ENCODE data around the gene TSTD2. TPM values are rescaled to one million over a fixed set of nuclear protein-coding genes. Genes with fewer than 3 reads are reported as not detected.

Gene TSTD2
- total RNA-seq, 1 experiment from 2014 or later = 16.8 TPM

DNA sequence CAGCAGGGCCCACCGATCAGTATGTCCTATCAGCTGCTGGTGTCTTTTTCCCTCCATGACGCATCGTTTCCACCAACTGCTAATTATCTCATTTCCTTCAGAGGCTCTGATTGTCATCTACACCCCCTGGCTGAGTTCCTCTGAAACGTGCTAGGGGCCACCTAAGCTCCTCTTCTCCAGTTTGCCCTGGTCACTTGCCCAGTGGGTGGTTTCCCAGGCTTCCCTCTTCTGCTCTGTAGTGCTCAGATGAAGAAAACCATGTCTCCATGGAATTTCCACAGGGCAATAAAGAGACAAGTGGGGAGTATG lies 65.3 kb downstream of the TSTD2 start:
- Mint-ChIP-seq H3K27ac (no peak overlapping the region), H3K4me1 (peaks cover 15% of the 10 kb centered on the region), H3K9me3 (no peaks in the 10 kb centered on the region), H3K27me3 (ENCODE audit: low read depth) (no peaks in the 10 kb centered on the region; the same call in 1 of the 2 replicates), H3K36me3 (no peaks in the 10 kb centered on the region), H3K4me3 (no peak overlapping the region)
- TF ChIP-seq, protein P1, sequence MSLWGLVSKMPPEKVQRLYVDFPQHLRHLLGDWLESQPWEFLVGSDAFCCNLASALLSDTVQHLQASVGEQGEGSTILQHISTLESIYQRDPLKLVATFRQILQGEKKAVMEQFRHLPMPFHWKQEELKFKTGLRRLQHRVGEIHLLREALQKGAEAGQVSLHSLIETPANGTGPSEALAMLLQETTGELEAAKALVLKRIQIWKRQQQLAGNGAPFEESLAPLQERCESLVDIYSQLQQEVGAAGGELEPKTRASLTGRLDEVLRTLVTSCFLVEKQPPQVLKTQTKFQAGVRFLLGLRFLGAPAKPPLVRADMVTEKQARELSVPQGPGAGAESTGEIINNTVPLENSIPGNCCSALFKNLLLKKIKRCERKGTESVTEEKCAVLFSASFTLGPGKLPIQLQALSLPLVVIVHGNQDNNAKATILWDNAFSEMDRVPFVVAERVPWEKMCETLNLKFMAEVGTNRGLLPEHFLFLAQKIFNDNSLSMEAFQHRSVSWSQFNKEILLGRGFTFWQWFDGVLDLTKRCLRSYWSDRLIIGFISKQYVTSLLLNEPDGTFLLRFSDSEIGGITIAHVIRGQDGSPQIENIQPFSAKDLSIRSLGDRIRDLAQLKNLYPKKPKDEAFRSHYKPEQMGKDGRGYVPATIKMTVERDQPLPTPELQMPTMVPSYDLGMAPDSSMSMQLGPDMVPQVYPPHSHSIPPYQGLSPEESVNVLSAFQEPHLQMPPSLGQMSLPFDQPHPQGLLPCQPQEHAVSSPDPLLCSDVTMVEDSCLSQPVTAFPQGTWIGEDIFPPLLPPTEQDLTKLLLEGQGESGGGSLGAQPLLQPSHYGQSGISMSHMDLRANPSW (CRISPR knock-in tag; conservative IDR thresholded peaks at IDR 0.05; ENCODE audit: low read depth) = no peak
- TF ChIP-seq TP53 (CRISPR knock-in tag; IDR thresholded peaks at IDR 0.05) (no peak), KAT7 (CRISPR knock-in tag; IDR thresholded peaks at IDR 0.05; ENCODE audit: borderline replicate concordance) (no peak), RORB (CRISPR knock-in tag; IDR thresholded peaks at IDR 0.05) (no peak), ZNF263 (CRISPR knock-in tag; IDR thresholded peaks at IDR 0.05; ENCODE audit: low read depth) (no peak), SP1 (CRISPR knock-in tag; conservative IDR thresholded peaks at IDR 0.05) (no peak), GTF2I (CRISPR knock-in tag; conservative IDR thresholded peaks at IDR 0.05) (no peak), MYBL2 (CRISPR knock-in tag; IDR thresholded peaks at IDR 0.05) (no peak), NR2C2 (CRISPR knock-in tag; IDR thresholded peaks at IDR 0.05) (no peak), TEAD4 (CRISPR knock-in tag; IDR thresholded peaks at IDR 0.05) (no peak), ZNF416 (CRISPR knock-in tag; IDR thresholded peaks at IDR 0.05) (no peak)
- TF ChIP-seq, protein P2, sequence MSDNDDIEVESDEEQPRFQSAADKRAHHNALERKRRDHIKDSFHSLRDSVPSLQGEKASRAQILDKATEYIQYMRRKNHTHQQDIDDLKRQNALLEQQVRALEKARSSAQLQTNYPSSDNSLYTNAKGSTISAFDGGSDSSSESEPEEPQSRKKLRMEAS (CRISPR knock-in tag; IDR thresholded peaks at IDR 0.05) = no peak
- POLR2A ChIA-PET = no interaction called here
- CTCF ChIA-PET = interaction anchor here (1.2 to 3.1 kb wide), 2 partner anchors 31 to 48 kb away, joined by 3 to 12 read pairs; no protein-coding TSS in a partner anchor
- ATAC-seq (no peak), DNase-seq (ENCODE audit: low spot score) (no peak)

DNA sequence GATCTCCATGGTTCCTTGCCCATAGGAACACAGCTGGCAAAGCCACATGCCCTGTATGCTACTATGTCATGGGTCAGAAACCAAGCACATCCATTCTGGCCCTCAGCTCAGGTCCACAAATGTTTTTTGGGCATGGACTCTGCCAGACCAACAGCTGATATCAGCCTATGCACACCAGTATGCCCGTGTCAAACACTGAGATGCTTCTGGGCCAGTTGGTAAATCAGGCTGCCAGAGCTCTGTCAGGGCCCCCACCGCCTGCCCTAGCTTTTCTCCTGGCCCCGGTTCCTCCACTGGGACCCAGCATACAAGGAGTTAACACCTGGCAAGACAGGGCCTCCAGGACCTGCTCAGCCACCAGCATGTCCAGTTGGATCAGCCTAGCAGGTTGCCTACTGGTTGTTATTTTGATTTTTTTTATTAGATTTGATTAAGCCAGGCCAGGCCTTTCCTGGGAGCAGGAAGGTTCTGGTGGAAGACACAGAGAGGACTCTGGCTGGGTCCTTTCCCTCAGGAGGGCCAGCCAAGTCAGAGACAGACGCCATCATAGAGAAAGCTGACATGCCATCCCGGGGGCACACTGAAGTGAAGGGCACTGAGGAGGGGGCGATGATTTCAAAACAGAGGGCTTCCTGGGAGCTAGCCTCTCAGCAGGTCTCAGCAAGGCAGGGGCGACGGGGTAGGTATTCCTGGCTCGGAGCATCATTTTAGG lies 65.8 kb downstream of the TSTD2 start:
- ChIA-PET POLR2A (no interaction called here), CTCF (interaction anchor here (1.2 to 3.1 kb wide), 2 partner anchors 31 to 49 kb away, joined by 3 to 12 read pairs; no protein-coding TSS in a partner anchor)
- TF ChIP-seq, protein P3, sequence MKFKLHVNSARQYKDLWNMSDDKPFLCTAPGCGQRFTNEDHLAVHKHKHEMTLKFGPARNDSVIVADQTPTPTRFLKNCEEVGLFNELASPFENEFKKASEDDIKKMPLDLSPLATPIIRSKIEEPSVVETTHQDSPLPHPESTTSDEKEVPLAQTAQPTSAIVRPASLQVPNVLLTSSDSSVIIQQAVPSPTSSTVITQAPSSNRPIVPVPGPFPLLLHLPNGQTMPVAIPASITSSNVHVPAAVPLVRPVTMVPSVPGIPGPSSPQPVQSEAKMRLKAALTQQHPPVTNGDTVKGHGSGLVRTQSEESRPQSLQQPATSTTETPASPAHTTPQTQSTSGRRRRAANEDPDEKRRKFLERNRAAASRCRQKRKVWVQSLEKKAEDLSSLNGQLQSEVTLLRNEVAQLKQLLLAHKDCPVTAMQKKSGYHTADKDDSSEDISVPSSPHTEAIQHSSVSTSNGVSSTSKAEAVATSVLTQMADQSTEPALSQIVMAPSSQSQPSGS (CRISPR knock-in tag; IDR thresholded peaks at IDR 0.05; ENCODE audit: borderline replicate concordance, low read depth) = no peak
- TF ChIP-seq, protein P4, sequence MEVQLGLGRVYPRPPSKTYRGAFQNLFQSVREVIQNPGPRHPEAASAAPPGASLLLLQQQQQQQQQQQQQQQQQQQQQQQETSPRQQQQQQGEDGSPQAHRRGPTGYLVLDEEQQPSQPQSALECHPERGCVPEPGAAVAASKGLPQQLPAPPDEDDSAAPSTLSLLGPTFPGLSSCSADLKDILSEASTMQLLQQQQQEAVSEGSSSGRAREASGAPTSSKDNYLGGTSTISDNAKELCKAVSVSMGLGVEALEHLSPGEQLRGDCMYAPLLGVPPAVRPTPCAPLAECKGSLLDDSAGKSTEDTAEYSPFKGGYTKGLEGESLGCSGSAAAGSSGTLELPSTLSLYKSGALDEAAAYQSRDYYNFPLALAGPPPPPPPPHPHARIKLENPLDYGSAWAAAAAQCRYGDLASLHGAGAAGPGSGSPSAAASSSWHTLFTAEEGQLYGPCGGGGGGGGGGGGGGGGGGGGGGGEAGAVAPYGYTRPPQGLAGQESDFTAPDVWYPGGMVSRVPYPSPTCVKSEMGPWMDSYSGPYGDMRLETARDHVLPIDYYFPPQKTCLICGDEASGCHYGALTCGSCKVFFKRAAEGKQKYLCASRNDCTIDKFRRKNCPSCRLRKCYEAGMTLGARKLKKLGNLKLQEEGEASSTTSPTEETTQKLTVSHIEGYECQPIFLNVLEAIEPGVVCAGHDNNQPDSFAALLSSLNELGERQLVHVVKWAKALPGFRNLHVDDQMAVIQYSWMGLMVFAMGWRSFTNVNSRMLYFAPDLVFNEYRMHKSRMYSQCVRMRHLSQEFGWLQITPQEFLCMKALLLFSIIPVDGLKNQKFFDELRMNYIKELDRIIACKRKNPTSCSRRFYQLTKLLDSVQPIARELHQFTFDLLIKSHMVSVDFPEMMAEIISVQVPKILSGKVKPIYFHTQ (CRISPR knock-in tag; IDR thresholded peaks at IDR 0.05) = no peak
- TF ChIP-seq, protein P5, sequence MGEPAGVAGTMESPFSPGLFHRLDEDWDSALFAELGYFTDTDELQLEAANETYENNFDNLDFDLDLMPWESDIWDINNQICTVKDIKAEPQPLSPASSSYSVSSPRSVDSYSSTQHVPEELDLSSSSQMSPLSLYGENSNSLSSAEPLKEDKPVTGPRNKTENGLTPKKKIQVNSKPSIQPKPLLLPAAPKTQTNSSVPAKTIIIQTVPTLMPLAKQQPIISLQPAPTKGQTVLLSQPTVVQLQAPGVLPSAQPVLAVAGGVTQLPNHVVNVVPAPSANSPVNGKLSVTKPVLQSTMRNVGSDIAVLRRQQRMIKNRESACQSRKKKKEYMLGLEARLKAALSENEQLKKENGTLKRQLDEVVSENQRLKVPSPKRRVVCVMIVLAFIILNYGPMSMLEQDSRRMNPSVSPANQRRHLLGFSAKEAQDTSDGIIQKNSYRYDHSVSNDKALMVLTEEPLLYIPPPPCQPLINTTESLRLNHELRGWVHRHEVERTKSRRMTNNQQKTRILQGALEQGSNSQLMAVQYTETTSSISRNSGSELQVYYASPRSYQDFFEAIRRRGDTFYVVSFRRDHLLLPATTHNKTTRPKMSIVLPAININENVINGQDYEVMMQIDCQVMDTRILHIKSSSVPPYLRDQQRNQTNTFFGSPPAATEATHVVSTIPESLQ (CRISPR knock-in tag; IDR thresholded peaks at IDR 0.05) = no peak
- TF ChIP-seq ZNF219 (CRISPR knock-in tag; IDR thresholded peaks at IDR 0.05; ENCODE audit: borderline replicate concordance) (no peak), ZNF396 (CRISPR knock-in tag; IDR thresholded peaks at IDR 0.05; ENCODE audit: borderline replicate concordance) (no peak)

More for the DNA sequence above, 65.8 kb downstream of the TSTD2 start:
- Mint-ChIP-seq H3K9me3 (no peaks in the 10 kb centered on the region), H3K4me3 (no peak overlapping the region), H3K4me1 (peaks cover 15% of the 10 kb centered on the region), H3K27ac (no peak overlapping the region), H3K36me3 (no peaks in the 10 kb centered on the region), H3K27me3 (ENCODE audit: low read depth) (no peaks in the 10 kb centered on the region; the same call in 1 of the 2 replicates)
- DNase-seq (ENCODE audit: low spot score) (no peak), ATAC-seq (no peak)
